GM12864 (cell line): ENCODE measurements around the gene TMEM120B.

ENCODE experiments used
- DNase-seq: peaks from one replicate; pipeline ENCODE4 v3.0.0-alpha.2; 2011; ENCODE audit warnings: low read depth
- H3K4me3 ChIP-seq: 2 replicates; pipeline ENCODE4 v1.5.1; 2011; ENCODE audit warnings: mild to moderate bottlenecking, low read depth, low read length, control low read depth
- CTCF ChIP-seq: IDR thresholded peaks from 2 replicates; pipeline ENCODE4 v1.5.1; 2011; ENCODE audit warnings: low read depth, mild to moderate bottlenecking, moderate library complexity, low read length, control low read depth, inconsistent platforms; ENCODE audit errors: missing control alignments

Gene TMEM120B

DNA sequence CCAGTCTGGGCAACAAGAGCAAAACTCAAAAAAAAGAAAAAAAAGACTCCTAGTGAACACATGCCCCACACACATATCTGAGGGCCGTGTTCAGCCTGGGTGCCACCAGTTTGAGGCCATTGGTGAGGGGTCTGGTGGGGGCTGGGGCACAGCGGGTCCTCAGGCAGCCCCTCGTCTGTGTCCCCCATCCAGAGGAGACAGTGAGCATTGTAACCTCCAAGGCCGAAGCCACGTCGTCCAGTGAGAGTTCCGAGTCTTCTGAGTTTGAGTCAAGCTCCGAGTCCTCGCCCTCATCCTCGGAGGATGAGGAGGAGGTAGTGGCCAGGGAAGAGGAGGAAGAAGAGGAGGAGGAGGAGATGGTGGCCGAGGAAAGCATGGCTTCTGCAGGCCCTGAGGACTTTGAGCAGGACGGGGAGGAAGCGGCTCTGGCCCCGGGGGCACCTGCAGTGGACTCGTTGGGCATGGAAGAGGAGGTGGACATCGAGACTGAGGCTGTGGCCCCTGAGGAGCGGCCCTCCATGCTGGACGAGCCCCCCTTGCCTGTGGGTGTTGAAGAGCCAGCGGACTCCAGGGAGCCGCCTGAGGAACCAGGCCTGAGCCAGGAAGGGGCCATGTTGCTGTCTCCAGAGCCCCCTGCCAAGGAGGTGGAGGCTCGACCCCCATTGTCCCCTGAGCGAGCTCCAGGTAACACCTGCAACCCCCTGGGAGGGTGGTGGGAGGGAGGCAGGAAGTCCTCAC is 106.8 kb downstream of the TMEM120B start:
- TF ChIP-seq CTCF: no peak
- no peak overlapping the region for H3K4me3 ChIP-seq
- no peak for DNase-seq

- no peak for DNase-seq
- no peak overlapping the region for H3K4me3 ChIP-seq
- no peak for TF ChIP-seq CTCF
Observed at GRCh38 chr12:121820056-121820455, 107.5 kb downstream of the TMEM120B start.

- H3K4me3 ChIP-seq: no peak overlapping the region
- no peak for DNase-seq
- TF ChIP-seq CTCF: no peak
Observed at GRCh38 chr12:121822393-121823100, 110.0 kb downstream of the TMEM120B start.

GRCh38 chr12:121823101-121823726 is 110.7 kb downstream of the TMEM120B start:
- no peak for DNase-seq
- TF ChIP-seq CTCF: no peak

DNA sequence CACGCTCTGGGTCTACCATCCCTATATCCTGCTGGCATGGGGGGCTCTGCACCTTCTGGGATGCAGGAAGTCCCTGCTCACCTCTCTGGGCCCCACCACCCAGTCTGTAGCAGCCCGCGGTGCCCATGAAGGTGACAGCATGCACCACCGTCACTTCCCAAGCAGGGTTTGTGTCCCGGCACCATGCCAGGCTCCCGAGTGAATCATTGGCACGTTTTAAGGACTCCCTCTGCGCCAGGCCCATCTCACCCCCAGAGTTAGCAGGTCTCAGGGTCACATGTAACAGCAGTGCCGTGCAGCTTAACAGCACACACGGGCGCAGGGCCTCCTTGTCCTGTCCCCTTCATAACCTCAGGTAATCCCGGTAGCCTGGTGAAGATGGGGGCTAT is 111.2 kb downstream of the TMEM120B start:
- no peak for DNase-seq
- H3K4me3 ChIP-seq: no peak overlapping the region
- no peak for TF ChIP-seq CTCF

More at GRCh38 chr12:121823101-121823726, 110.7 kb downstream of the TMEM120B start:
- no peak overlapping the region for H3K4me3 ChIP-seq

DNA sequence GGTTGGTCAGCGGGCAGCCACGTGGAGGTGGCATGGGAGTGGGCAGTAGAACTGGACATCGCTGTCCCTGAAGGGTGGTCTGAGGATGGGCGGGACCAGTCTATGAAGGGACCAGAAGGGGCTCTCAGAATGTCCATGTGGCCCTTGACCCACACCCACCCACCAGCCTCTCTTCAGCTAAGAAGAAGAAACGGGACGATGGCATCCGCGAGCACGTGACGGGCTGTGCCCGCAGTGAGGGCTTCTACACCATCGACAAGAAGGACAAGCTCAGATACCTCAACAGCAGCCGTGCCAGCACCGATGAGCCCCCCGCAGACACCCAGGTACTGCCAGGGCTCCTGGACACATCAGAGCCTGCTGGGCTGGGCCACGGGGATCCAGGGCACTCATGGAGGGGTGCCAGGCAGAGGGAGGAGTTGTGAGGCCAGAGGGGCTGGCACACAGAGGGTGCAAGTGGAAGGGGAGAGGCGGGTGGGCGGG is 112.5 kb downstream of the TMEM120B start:
- TF ChIP-seq CTCF: no peak
- H3K4me3 ChIP-seq: no peak overlapping the region
- no peak for DNase-seq
